BLaER1 treated with 17β-estradiol and CSF1 and Interleukin-3, amounts not matched to agents 10 nM and 100 nM (cell line): ENCODE data around the gene PLAAT2.

ENCODE experiments used
- H3K27ac ChIP-seq, 11 experiments: shearing (Covaris generic); formaldehyde crosslinking; 2 replicates each; pipeline ENCODE4 v1.8.1; 2022
- H3K27me3 ChIP-seq, 11 experiments: shearing (Covaris generic); formaldehyde crosslinking; 2 replicates each; pipeline ENCODE4 v1.8.1; 2022
- H3K36me3 ChIP-seq, 11 experiments: shearing (Covaris generic); formaldehyde crosslinking; 2 replicates each; pipeline ENCODE4 v1.8.1; 2022
- H3K4me1 ChIP-seq, 10 experiments: shearing (Covaris generic); formaldehyde crosslinking; 2 replicates each; pipeline ENCODE4 v1.8.1; 2022
- H3K4me2 ChIP-seq, 11 experiments: shearing (Covaris generic); formaldehyde crosslinking; 2 replicates each; pipeline ENCODE4 v1.8.1; 2022
- H3K4me3 ChIP-seq, 10 experiments: shearing (Covaris generic); formaldehyde crosslinking; 2 replicates each; pipeline ENCODE4 v1.8.1; 2022
- H3K9ac ChIP-seq, 11 experiments: shearing (Covaris generic); formaldehyde crosslinking; 2 replicates each; pipeline ENCODE4 v1.8.1; 2022
- H3K9me3 ChIP-seq, 11 experiments: shearing (Covaris generic); formaldehyde crosslinking; replicated peaks in 1 of 11; 2 replicates each; pipeline ENCODE4 v1.8.1; 2022
- H4K20me1 ChIP-seq, 11 experiments: shearing (Covaris generic); formaldehyde crosslinking; 2 replicates each; pipeline ENCODE4 v1.8.1; 2022
- Cebpa-rat ChIP-seq, 11 experiments: shearing (Covaris generic); IDR thresholded peaks; 2 replicates each; pipeline ENCODE4 v1.8.1; 2022

The PLAAT2 gene

GRCh38 chr11:63567044-63567840 lies 4.1 kb upstream of the PLAAT2 start:
- Histone ChIP-seq H3K36me3 (no peaks in the 10 kb centered on the region), H3K4me3 (no peak overlapping the region), H3K4me2 (peak overlapping the region; percentile 15 to 65 (median 59)), H3K27me3 (no peaks in the 10 kb centered on the region), H3K9me3 (no peaks in the 10 kb centered on the region), H3K27ac (peak overlapping the region in 10 of 11 experiments; percentile 52 to 78 (median 68); a peak in 19 of 22 replicates), H3K9ac (peak overlapping the region in 4 of 11 experiments; percentile 34 to 62 (median 45); a peak in 7 of 22 replicates), H3K4me1 (peaks cover 23 to 38% (median 29%) of the 10 kb centered on the region in 10 experiments), H4K20me1 (no peaks in the 10 kb centered on the region)
- TF ChIP-seq Cebpa-rat (IDR thresholded peaks at IDR 0.05): peak in 4 of 11 experiments; percentile 16 to 86 (median 43); a peak in 4 of 22 replicates

DNA sequence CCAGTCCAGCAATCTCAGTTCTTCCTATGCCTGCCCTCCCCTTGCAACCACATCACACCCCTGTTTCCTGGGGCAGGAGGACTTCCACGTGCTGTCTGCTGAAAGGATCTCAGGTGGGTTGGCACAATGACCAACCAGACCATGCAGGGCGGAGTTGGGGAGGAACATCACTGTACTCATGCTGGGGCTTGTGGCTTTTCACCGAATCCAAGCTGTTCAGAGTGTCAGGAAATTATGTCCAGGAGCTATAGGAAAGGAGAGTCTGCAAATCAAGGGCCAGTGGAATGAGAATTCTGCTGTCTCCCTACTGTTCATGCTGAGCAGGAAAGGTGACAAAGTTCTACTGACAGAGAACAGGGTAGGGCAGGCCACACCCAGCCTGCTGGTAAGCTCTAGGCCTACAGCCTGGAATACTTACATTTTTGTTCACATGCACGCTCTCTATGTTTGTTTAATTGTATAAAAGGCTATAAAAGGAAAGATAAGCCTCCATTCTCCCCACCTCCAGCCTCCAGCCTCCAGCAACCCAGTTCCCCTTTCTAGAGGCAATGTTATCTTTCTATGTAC lies 1.7 kb upstream of the PLAAT2 start:
- H3K4me1 ChIP-seq: peaks cover 31 to 50% (median 43%) of the 10 kb centered on the region in 10 experiments
- no peak overlapping the region for H3K27ac ChIP-seq
- H3K4me2 ChIP-seq: peak overlapping the region in 8 of 11 experiments; percentile 12 to 39 (median 26); a peak in 8 of 22 replicates
- no peak overlapping the region for H3K9ac ChIP-seq
- no peaks in the 10 kb centered on the region for H3K9me3 ChIP-seq
- no peaks in the 10 kb centered on the region for H4K20me1 ChIP-seq
- H3K4me3 ChIP-seq: no peak overlapping the region
- no peaks in the 10 kb centered on the region for H3K36me3 ChIP-seq
- H3K27me3 ChIP-seq: no peaks in the 10 kb centered on the region
- no peak for TF ChIP-seq Cebpa-rat (IDR thresholded peaks at IDR 0.05)

GRCh38 chr11:63564056-63564774 lies 1.0 kb upstream of the PLAAT2 start:
- H3K27me3 ChIP-seq: no peaks in the 10 kb centered on the region
- H3K4me3 ChIP-seq: no peak overlapping the region
- no peak overlapping the region for H3K9ac ChIP-seq
- peak overlapping the region in 8 of 11 experiments; percentile 12 to 39 (median 26); a peak in 8 of 22 replicates for H3K4me2 ChIP-seq
- no peaks in the 10 kb centered on the region for H3K9me3 ChIP-seq
- no peaks in the 10 kb centered on the region for H4K20me1 ChIP-seq
- no peaks in the 10 kb centered on the region for H3K36me3 ChIP-seq
- H3K27ac ChIP-seq: no peak overlapping the region
- peaks cover 31 to 50% (median 43%) of the 10 kb centered on the region in 10 experiments for H3K4me1 ChIP-seq
- TF ChIP-seq Cebpa-rat (IDR thresholded peaks at IDR 0.05): no peak

- Histone ChIP-seq H3K36me3 (no peaks in the 10 kb centered on the region), H3K4me3 (no peak overlapping the region), H3K4me1 (peaks cover 8 to 22% (median 19%) of the 10 kb centered on the region in 10 experiments; a peak in 17 of 20 replicates), H3K27ac (peak overlapping the region in 1 of 11 experiments; percentile 26; a peak in 1 of 22 replicates), H3K9ac (no peak overlapping the region), H4K20me1 (no peaks in the 10 kb centered on the region), H3K27me3 (no peaks in the 10 kb centered on the region), H3K9me3 (no peaks in the 10 kb centered on the region), H3K4me2 (peak overlapping the region; percentile 17 to 69 (median 45); a peak in 20 of 22 replicates)
- no peak for TF ChIP-seq Cebpa-rat (IDR thresholded peaks at IDR 0.05)
These were observed 2.5 kb downstream of the PLAAT2 start for GRCh38 chr11:63560506-63561180.

- no peak overlapping the region for H3K9ac ChIP-seq
- peaks cover 14 to 29% (median 28%) of the 10 kb centered on the region in 10 experiments for H3K4me1 ChIP-seq
- no peak overlapping the region for H3K4me2 ChIP-seq
- H3K9me3 ChIP-seq: no peaks in the 10 kb centered on the region
- H3K36me3 ChIP-seq: no peaks in the 10 kb centered on the region
- no peaks in the 10 kb centered on the region for H4K20me1 ChIP-seq
- H3K4me3 ChIP-seq: no peak overlapping the region
- TF ChIP-seq Cebpa-rat (IDR thresholded peaks at IDR 0.05): no peak
- no peaks in the 10 kb centered on the region for H3K27me3 ChIP-seq
- H3K27ac ChIP-seq: no peak overlapping the region
These were observed 4.6 kb downstream of the PLAAT2 start for GRCh38 chr11:63558459-63559157.

DNA sequence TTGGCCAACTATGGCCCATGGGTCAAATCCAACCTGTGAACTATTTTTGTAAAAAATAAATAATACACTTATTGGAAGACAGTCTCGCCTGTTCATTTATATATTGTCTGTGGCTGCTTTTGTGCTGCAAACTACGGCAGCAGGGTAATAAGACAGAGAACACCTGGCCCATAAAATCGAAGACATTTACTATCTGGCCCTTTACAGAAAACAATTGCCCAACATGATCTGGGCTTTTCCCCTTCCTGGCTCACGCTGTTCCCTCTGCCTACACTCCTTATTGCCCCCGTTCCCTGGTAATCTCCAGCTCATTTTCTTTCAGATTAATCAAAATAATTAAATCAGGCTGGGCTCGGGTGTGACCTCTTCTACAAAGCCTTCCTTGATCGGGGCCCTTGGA lies 5.6 kb downstream of the PLAAT2 start:
- Histone ChIP-seq H3K4me2 (no peak overlapping the region), H3K9me3 (no peaks in the 10 kb centered on the region), H3K27ac (no peak overlapping the region), H3K4me1 (peaks cover 23 to 39% (median 37%) of the 10 kb centered on the region in 10 experiments), H3K36me3 (no peaks in the 10 kb centered on the region), H3K27me3 (no peaks in the 10 kb centered on the region), H3K4me3 (no peak overlapping the region), H3K9ac (no peak overlapping the region), H4K20me1 (no peaks in the 10 kb centered on the region)
- no peak for TF ChIP-seq Cebpa-rat (IDR thresholded peaks at IDR 0.05)

- Histone ChIP-seq H3K4me2 (0 out of 22 replicates have a peak overlapping the region, but pooled peaks of 1 of the 11 experiments have one; percentile 2), H3K4me1 (peaks cover 23 to 45% (median 37%) of the 10 kb centered on the region in 10 experiments), H3K9me3 (no peaks in the 10 kb centered on the region), H3K4me3 (no peak overlapping the region), H3K36me3 (no peaks in the 10 kb centered on the region), H3K27ac (no peak overlapping the region), H3K27me3 (no peaks in the 10 kb centered on the region), H3K9ac (no peak overlapping the region), H4K20me1 (no peaks in the 10 kb centered on the region)
- TF ChIP-seq Cebpa-rat (IDR thresholded peaks at IDR 0.05): no peak
These were observed 6.7 kb downstream of the PLAAT2 start for GRCh38 chr11:63556404-63557013.

- Histone ChIP-seq H3K4me2 (peak overlapping the region in 7 of 11 experiments; percentile 64 to 89 (median 78); a peak in 7 of 22 replicates), H3K36me3 (no peaks in the 10 kb centered on the region), H3K4me1 (peaks cover 16 to 30% (median 23%) of the 10 kb centered on the region in 10 experiments), H3K9ac (no peak overlapping the region; a peak in 2 of 22 replicates), H3K27me3 (no peaks in the 10 kb centered on the region), H3K9me3 (no peaks in the 10 kb centered on the region), H3K4me3 (no peak overlapping the region), H4K20me1 (no peaks in the 10 kb centered on the region), H3K27ac (peak overlapping the region in 2 of 11 experiments; percentile 67 to 73; a peak in 2 of 22 replicates)
- no peak for TF ChIP-seq Cebpa-rat (IDR thresholded peaks at IDR 0.05)
These were observed 8.3 kb downstream of the PLAAT2 start for GRCh38 chr11:63554877-63555223.
